ENCODE results near the gene PAPPA2. TPM values are rescaled to one million over a fixed set of nuclear protein-coding genes. Genes with fewer than 3 reads are reported as not detected.

The PAPPA2 gene
- total RNA-seq, 1 experiment from 2014 or later, result not detected

DNA sequence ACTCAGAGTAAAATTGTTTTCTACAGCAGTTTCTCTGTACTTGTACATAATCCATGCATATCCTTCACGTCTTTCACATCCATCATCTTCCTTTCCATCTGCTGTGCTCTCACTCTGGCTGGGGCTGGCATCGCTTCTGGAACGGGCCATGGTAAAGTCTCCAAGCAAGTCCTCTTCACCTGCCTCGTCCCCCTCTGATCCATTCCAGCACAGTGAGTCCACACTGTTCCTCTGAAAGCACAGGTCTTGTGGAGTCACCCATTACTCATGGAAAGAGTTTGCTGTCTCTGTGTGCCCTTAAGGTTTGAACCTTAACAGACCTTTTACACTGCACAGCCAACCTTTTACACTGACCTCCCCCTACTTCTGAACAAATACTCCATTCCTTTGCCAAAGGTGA, 387.9 kb downstream of the PAPPA2 start:
- ChIA-PET CTCF (no interaction called here), POLR2A (ENCODE audit: unreplicated experiment) (interaction anchor here (0.6 kb wide), 1 partner anchor 254 kb away, joined by 3 read pairs; no protein-coding TSS in a partner anchor)
- ATAC-seq, result no peak

DNA sequence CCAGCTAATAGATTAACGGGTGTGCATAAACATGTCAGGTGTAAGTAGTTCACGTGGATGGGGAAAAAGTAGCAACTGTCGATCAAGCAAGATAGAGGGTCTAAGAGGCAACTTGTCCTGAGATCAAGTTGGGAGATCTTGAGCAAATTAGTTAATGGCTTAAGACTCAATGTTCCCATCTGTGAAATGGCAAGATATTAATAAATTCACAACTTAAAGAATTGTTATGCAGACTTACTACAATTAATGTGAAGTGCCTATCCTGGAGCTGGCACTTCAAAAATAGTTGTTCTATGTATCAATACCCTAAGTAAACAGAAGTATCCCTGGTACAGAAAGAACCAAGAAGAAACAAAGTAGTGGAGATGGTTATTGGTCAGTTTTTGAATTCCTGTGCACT, 389.1 kb downstream of the PAPPA2 start:
- no peak for ATAC-seq
- Histone ChIP-seq H3K9ac (ENCODE audit: low read length) (no peak overlapping the region), H3K4me2 (ENCODE audit: low read length) (no peak overlapping the region), H3K9me3 (ENCODE audit: low read length) (no peaks in the 10 kb centered on the region), H4K20me1 (ENCODE audit: low read length) (no peaks in the 10 kb centered on the region), H3K36me3 (ENCODE audit: low read depth, low read length) (no peaks in the 10 kb centered on the region), H3K27ac (ENCODE audit: low read length) (no peak overlapping the region), H3K9me2 (replicated peaks; ENCODE audit: low read length) (no peaks in the 10 kb centered on the region), H3K4me1 (ENCODE audit: insufficient read depth, low read length) (no peaks in the 10 kb centered on the region), H3F3A (ENCODE audit: low read length, unreplicated experiment) (no peaks in the 10 kb centered on the region), H2AFZ (ENCODE audit: low read length) (no peak overlapping the region), H3K79me2 (ENCODE audit: low read length) (no peaks in the 10 kb centered on the region), H3K4me3 (ENCODE audit: low read length) (no peak overlapping the region), H3K27me3 (ENCODE audit: low read length) (peaks cover 7% of the 10 kb centered on the region; the same call in 1 of the 2 replicates)
- DNase-seq, result no peak
- no peak for TF ChIP-seq EZH2 (IDR thresholded peaks at IDR 0.05; ENCODE audit: low read length, unreplicated experiment)
- TF ChIP-seq EZH2phosphoT487 (IDR thresholded peaks at IDR 0.05; ENCODE audit: borderline replicate concordance, low read length), result no peak
- TF ChIP-seq, protein P1, sequence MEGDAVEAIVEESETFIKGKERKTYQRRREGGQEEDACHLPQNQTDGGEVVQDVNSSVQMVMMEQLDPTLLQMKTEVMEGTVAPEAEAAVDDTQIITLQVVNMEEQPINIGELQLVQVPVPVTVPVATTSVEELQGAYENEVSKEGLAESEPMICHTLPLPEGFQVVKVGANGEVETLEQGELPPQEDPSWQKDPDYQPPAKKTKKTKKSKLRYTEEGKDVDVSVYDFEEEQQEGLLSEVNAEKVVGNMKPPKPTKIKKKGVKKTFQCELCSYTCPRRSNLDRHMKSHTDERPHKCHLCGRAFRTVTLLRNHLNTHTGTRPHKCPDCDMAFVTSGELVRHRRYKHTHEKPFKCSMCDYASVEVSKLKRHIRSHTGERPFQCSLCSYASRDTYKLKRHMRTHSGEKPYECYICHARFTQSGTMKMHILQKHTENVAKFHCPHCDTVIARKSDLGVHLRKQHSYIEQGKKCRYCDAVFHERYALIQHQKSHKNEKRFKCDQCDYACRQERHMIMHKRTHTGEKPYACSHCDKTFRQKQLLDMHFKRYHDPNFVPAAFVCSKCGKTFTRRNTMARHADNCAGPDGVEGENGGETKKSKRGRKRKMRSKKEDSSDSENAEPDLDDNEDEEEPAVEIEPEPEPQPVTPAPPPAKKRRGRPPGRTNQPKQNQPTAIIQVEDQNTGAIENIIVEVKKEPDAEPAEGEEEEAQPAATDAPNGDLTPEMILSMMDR (conservative IDR thresholded peaks at IDR 0.05; ENCODE audit: low read depth, low read length), result no peak
- ChIA-PET POLR2A (ENCODE audit: unreplicated experiment) (no interaction called here), CTCF (no interaction called here)
- BruUV-seq (replicated peaks), result no TSS peak
- intact Hi-C loops (cut with micrococcal nuclease), result no loop called here

More for the DNA sequence above, 387.9 kb downstream of the PAPPA2 start:
- Histone ChIP-seq H3K36me3 (ENCODE audit: low read depth, low read length) (no peaks in the 10 kb centered on the region), H3K4me2 (ENCODE audit: low read length) (no peak overlapping the region), H3K27me3 (ENCODE audit: low read length) (peaks cover 7% of the 10 kb centered on the region; the same call in 1 of the 2 replicates), H3K27ac (ENCODE audit: low read length) (no peak overlapping the region), H4K20me1 (ENCODE audit: low read length) (no peaks in the 10 kb centered on the region), H2AFZ (ENCODE audit: low read length) (no peak overlapping the region), H3K4me3 (ENCODE audit: low read length) (no peak overlapping the region), H3K9ac (ENCODE audit: low read length) (no peak overlapping the region), H3K9me3 (ENCODE audit: low read length) (no peaks in the 10 kb centered on the region), H3F3A (ENCODE audit: low read length, unreplicated experiment) (no peaks in the 10 kb centered on the region), H3K4me1 (ENCODE audit: insufficient read depth, low read length) (no peaks in the 10 kb centered on the region), H3K79me2 (ENCODE audit: low read length) (no peaks in the 10 kb centered on the region), H3K9me2 (replicated peaks; ENCODE audit: low read length) (no peaks in the 10 kb centered on the region)
- intact Hi-C loops (cut with micrococcal nuclease), result no loop called here
- no TSS peak for BruUV-seq (replicated peaks)
- TF ChIP-seq, protein P1 (conservative IDR thresholded peaks at IDR 0.05; ENCODE audit: low read depth, low read length), result no peak
- TF ChIP-seq EZH2 (IDR thresholded peaks at IDR 0.05; ENCODE audit: low read length, unreplicated experiment), result no peak
- no peak for TF ChIP-seq EZH2phosphoT487 (IDR thresholded peaks at IDR 0.05; ENCODE audit: borderline replicate concordance, low read length)
- DNase-seq, result peak; percentile 1

DNA sequence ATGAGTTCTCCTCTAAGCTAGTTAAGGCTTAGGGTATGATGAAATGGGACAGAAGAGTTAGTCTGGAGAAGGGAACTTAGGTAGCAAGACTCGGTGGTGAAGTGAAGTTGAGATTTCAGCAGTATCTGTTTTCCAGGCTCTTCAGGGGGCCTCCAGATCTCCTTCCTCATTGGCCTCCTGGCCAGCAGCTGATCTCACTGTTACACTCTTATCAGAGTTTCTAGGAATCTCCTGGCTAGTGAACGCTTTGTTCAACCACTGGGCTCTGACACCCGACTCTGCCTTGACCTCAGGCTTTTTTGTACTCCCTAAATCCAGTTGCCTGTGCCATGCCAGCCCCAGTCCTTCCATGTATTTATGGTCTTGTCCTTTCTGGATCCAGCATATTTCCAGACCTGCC, 390.5 kb downstream of the PAPPA2 start:
- Histone ChIP-seq H3K36me3 (ENCODE audit: low read depth, low read length) (no peaks in the 10 kb centered on the region), H3K27me3 (ENCODE audit: low read length) (peaks cover 7% of the 10 kb centered on the region; the same call in 1 of the 2 replicates), H3K79me2 (ENCODE audit: low read length) (no peaks in the 10 kb centered on the region), H3K27ac (ENCODE audit: low read length) (no peak overlapping the region), H3K4me3 (ENCODE audit: low read length) (no peak overlapping the region), H3K4me2 (ENCODE audit: low read length) (no peak overlapping the region), H3K9ac (ENCODE audit: low read length) (no peak overlapping the region), H3K9me3 (ENCODE audit: low read length) (no peaks in the 10 kb centered on the region), H2AFZ (ENCODE audit: low read length) (no peak overlapping the region), H3F3A (ENCODE audit: low read length, unreplicated experiment) (no peaks in the 10 kb centered on the region), H3K4me1 (ENCODE audit: insufficient read depth, low read length) (no peaks in the 10 kb centered on the region), H3K9me2 (replicated peaks; ENCODE audit: low read length) (no peaks in the 10 kb centered on the region), H4K20me1 (ENCODE audit: low read length) (no peaks in the 10 kb centered on the region)
- intact Hi-C loops (cut with micrococcal nuclease), result no loop called here
- CTCF ChIA-PET, result no interaction called here
- DNase-seq (no peak), ATAC-seq (no peak)
- POLR2A ChIA-PET (ENCODE audit: unreplicated experiment), result no interaction called here
- TF ChIP-seq, protein P1 (conservative IDR thresholded peaks at IDR 0.05; ENCODE audit: low read depth, low read length), result no peak
- no TSS peak for BruUV-seq (replicated peaks)
